Right atrium auricular region (tissue), 2 donors: ENCODE results near the gene ALX4. TPM values are rescaled to one million over a fixed set of nuclear protein-coding genes. Genes with fewer than 3 reads are reported as not detected.

Experiments
- DNase-seq: peaks from one replicate; pipeline ENCODE4 v3.0.0-alpha.2; 2019; ENCODE audit warnings: low spot score
- H3K27ac ChIP-seq, 2 donors: fragments of 200-600 bp; sonication (generic); 1 replicate in 1 of 2; 2 replicates in 1 of 2; pipeline ENCODE4 v1.5.1; 2016 to 2019
- H3K27me3 ChIP-seq, 2 donors: fragments of 200-600 bp; sonication (generic); one replicate each; pipeline versions ENCODE4 v1.5.1 to v1.6.0; 2017 to 2019
- H3K36me3 ChIP-seq: fragments of 200-600 bp; sonication (generic); one replicate; pipeline ENCODE4 v1.5.1; 2016
- H3K4me1 ChIP-seq, 2 donors: fragments of 200-600 bp; sonication (generic); one replicate each; pipeline versions ENCODE4 v1.5.1 to v1.6.0; 2017 to 2019
- H3K4me3 ChIP-seq, 2 donors: fragments of 200-600 bp; sonication (generic); 1 replicate in 1 of 2; 2 replicates in 1 of 2; pipeline ENCODE4 v1.5.1; 2017 to 2019; ENCODE audit warnings: mild to moderate bottlenecking in 1 of 2, moderate library complexity in 1 of 2
- H3K9me3 ChIP-seq, 2 donors: fragments of 200-600 bp; sonication (generic); one replicate each; pipeline ENCODE4 v1.5.1; 2019
- total RNA-seq, 2 donors: library from RNA; depleted of rRNA; stranded (reverse); fragments of >200 nt; gene quantifications; one replicate each; pipeline ENCODE4 v1.1.0, GENCODE V29; 2016
- TF ChIP-seq, protein P1 (sequence below), 2 donors: fragments of 200-600 bp; sonication (generic); IDR thresholded peaks; one replicate each; pipeline ENCODE4 v1.5.1; 2019; ENCODE audit warnings: antibody characterized with exemption in 2 of 2

Gene ALX4
- total RNA-seq, 2 donors from 2014 or later = 0.07 TPM; not detected in 1

DNA sequence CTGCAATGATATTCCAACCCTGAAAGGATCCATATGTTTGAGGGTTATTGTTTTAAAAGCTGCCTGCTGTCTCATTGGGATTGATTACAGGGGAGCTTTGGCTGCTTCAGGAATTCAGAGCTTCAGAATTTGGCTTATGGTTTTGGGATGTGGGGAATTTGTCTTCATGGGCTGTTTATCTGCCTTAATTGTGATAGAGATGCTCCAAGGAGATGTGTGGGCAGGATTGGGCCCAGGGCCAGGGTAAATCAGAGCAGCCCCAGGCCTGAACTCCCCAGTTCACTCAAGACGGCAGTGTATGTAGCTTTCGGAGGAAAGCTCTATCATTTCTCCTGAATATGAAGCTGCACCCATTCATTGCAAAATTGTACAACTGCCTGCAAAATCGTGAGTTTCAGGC lies 88.5 kb downstream of the ALX4 start:
- H3K4me3 ChIP-seq = no peak overlapping the region
- no peaks in the 10 kb centered on the region for H3K4me1 ChIP-seq
- DNase-seq = no peak
- TF ChIP-seq, protein P1, sequence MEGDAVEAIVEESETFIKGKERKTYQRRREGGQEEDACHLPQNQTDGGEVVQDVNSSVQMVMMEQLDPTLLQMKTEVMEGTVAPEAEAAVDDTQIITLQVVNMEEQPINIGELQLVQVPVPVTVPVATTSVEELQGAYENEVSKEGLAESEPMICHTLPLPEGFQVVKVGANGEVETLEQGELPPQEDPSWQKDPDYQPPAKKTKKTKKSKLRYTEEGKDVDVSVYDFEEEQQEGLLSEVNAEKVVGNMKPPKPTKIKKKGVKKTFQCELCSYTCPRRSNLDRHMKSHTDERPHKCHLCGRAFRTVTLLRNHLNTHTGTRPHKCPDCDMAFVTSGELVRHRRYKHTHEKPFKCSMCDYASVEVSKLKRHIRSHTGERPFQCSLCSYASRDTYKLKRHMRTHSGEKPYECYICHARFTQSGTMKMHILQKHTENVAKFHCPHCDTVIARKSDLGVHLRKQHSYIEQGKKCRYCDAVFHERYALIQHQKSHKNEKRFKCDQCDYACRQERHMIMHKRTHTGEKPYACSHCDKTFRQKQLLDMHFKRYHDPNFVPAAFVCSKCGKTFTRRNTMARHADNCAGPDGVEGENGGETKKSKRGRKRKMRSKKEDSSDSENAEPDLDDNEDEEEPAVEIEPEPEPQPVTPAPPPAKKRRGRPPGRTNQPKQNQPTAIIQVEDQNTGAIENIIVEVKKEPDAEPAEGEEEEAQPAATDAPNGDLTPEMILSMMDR (IDR thresholded peaks at IDR 0.05) = no peak
- no peaks in the 10 kb centered on the region for H3K27me3 ChIP-seq
- H3K27ac ChIP-seq = no peak overlapping the region
- no peaks in the 10 kb centered on the region for H3K36me3 ChIP-seq
- no peaks in the 10 kb centered on the region for H3K9me3 ChIP-seq

DNA sequence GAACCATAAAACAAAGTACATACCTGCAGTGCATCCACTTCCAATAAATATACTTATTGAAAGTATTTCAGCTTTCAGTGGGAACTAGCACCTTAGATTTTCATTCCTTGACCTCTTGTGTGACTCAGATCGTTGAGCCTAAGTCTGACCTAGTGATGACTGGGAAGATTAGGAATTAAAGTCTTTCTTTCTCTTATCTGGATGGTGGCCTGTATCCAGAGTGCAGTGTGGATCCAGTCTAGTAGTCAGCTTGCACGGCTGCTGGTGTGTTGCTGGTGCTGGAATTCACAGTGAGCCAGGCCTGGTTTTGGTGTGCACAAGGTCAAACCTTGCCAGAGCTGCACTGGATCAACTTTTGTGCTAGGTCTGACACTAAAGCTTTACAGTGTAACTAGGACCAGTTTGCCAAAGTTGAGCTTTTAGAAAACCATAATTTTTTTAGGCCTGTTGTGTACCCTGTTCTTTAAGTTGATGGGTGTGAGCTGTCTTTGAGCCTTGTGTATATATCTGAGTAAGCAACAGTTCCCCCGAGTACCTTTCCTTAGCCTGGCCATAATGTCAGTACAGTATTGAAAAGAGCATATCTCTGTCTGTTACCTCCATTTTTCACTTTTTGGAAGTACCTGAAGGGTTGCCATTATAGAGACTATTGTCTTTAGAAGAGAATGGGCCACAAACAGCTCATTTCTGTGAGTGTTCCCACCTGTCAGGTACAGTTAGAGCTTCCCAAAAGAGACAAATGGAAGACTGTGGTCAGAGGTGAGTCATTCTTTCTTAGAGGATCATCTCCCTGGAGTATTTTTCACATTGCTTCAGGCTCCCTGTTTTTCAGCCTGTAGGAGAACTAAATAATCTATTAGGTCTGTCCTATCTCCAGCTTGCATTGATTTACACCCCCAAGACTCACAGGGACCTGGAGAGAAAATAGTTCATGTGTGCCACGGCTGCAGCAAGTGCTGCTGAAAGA lies 89.8 kb downstream of the ALX4 start:
- Histone ChIP-seq H3K9me3 (no peaks in the 10 kb centered on the region), H3K27ac (no peak overlapping the region), H3K4me1 (no peaks in the 10 kb centered on the region), H3K36me3 (no peaks in the 10 kb centered on the region), H3K4me3 (no peak overlapping the region), H3K27me3 (no peaks in the 10 kb centered on the region)
- no peak for DNase-seq
- TF ChIP-seq, protein P1 (IDR thresholded peaks at IDR 0.05) = no peak

DNA sequence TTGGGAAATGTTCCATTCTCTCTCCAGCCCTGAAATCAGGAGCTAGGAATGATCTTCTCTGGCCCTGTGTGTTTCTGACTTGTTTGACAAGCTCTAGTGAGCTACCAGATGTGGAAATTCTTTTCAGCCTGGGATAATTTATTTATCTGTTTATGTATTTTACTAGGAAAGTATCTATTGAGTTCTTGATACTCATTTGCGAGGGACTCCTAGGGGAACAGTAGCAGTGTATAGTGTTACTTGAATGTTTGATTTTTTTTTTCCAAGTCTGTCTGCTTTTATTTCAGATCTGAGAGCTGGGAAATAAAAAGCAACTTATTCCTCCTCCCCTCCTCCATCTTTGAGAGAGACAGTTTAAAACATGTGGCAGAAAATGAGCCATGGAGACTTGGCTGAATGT lies 92.5 kb downstream of the ALX4 start:
- TF ChIP-seq, protein P1 (IDR thresholded peaks at IDR 0.05) = no peak
- Histone ChIP-seq H3K4me1 (no peaks in the 10 kb centered on the region), H3K36me3 (no peaks in the 10 kb centered on the region), H3K27me3 (no peaks in the 10 kb centered on the region), H3K4me3 (no peak overlapping the region), H3K27ac (no peak overlapping the region), H3K9me3 (no peaks in the 10 kb centered on the region)
- DNase-seq = no peak

DNA sequence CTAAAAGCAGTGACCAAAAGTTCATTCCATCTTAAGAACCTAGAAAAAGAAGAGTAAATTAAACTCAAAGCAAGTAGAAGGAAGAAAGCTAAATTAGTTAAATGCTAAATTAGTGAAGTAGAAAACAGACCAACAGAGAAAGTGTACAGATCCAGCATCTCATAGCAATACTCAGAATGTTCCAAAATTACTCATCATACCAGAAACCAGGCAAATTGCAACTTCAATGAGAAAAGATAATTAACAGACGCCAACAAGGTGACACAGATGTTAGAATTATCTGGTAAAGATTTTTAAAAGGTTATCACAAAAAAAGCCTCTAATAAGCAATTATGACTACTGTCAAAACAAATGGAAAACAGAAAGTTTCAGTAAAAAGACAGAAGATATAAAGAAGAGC lies 96.8 kb downstream of the ALX4 start:
- TF ChIP-seq, protein P1 (IDR thresholded peaks at IDR 0.05) = no peak
- no peaks in the 10 kb centered on the region for H3K4me1 ChIP-seq
- H3K36me3 ChIP-seq = no peaks in the 10 kb centered on the region
- H3K27ac ChIP-seq = no peak overlapping the region
- H3K9me3 ChIP-seq = no peaks in the 10 kb centered on the region
- H3K4me3 ChIP-seq = no peak overlapping the region
- DNase-seq = no peak
- no peaks in the 10 kb centered on the region for H3K27me3 ChIP-seq

DNA sequence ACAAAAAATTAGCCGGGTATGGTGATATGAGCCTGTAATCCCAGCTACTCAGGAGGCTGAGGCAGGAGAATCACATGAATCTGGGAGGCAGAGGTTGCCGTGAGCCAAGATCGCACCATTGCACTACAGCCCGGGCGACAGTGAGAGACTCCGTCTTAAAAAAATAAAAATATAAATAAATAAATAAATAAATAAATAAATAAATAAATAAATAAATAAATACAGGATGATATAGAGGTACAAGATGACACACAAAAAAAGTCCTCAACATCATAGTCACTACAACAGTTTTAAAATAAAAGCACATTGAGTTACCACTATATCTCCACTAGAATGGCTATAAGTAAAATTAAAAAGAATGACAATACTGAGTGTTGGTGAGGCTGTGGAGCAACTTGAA lies 97.8 kb downstream of the ALX4 start:
- DNase-seq = no peak
- Histone ChIP-seq H3K27ac (no peak overlapping the region), H3K4me1 (no peaks in the 10 kb centered on the region), H3K36me3 (no peaks in the 10 kb centered on the region), H3K27me3 (no peaks in the 10 kb centered on the region), H3K9me3 (no peaks in the 10 kb centered on the region), H3K4me3 (no peak overlapping the region)
- TF ChIP-seq, protein P1 (IDR thresholded peaks at IDR 0.05) = no peak

Other genes with a start within 250 kb of the ALX4 start
- gene ACCS, start 243.9 kb downstream of the ALX4 start, total RNA-seq = 1 to 10 TPM; 2.3 to 6.1 TPM
- 10 to 100 TPM; 37.2 to 45.2 TPM for gene EXT2, start 214.5 kb downstream of the ALX4 start, total RNA-seq